Left lung (tissue), 10 donors: Measurements from ENCODE around the gene OPN5. TPM values are rescaled to one million over a fixed set of nuclear protein-coding genes. Genes with fewer than 3 reads are reported as not detected.

Experiments used
- ATAC-seq: fragments of 200-7000 bp; cut with Tn5 transposase; one replicate; pipeline ENCODE4 v1.9.1; 2020; ENCODE audit warnings: moderate library complexity
- DNase-seq, 4 donors: peaks; one replicate each; pipeline ENCODE4 v3.0.0-alpha.2; 2013 to 2020
- H3K27ac ChIP-seq, 2 donors: fragments of 200-600 bp; sonication (generic) in 1 of 2; one replicate each; pipeline versions ENCODE4 v1.5.0 to v1.8.0; 2020 to 2021
- H3K27me3 ChIP-seq, 2 donors: fragments of 200-600 bp; sonication (generic) in 1 of 2; one replicate each; pipeline versions ENCODE4 v1.5.0 to v1.8.0; 2020 to 2021
- H3K36me3 ChIP-seq, 2 donors: fragments of 200-600 bp; sonication (generic) in 1 of 2; one replicate each; pipeline versions ENCODE4 v1.5.0 to v1.8.0; 2020 to 2021
- H3K4me1 ChIP-seq, 2 donors: fragments of 200-600 bp; one replicate each; pipeline ENCODE4 v1.8.0; 2021
- H3K4me3 ChIP-seq, 2 donors: fragments of 200-600 bp; sonication (generic) in 1 of 2; one replicate each; pipeline versions ENCODE4 v1.5.0 to v1.8.0; 2020 to 2021; ENCODE audit warnings: mild to moderate bottlenecking in 1 of 2
- H3K9me3 ChIP-seq, 2 donors: fragments of 200-600 bp; sonication (generic) in 1 of 2; one replicate each; pipeline versions ENCODE4 v1.5.0 to v1.8.0; 2020 to 2021
- intact Hi-C, 2 donors: fragments of 100-400 bp; cut with DNase I; formaldehyde crosslinking; loops; one replicate each; pipeline versions ENCODE4 v1.11.2 to v1.14.2; 2022
- polyA plus RNA-seq, 6 donors: library from polyadenylated mRNA; unstranded; fragments of 120-200 nt; gene quantifications; one replicate each; pipeline ENCODE4 v1.2.1, GENCODE V29; 2013; ENCODE audit not compliant: insufficient read length in 6 of 6
- total RNA-seq, 2 donors: library from RNA; stranded (reverse); fragmentation: NEBNext Ultra II Directional; extraction: Animal tissue kit (Norgen Biotek cat#: 25700); gene quantifications; one replicate each; pipeline ENCODE4 v1.2.1, GENCODE V29; 2021
- TF ChIP-seq, protein P1 (sequence below), 2 donors: fragments of 200-600 bp; sonication (generic) in 1 of 2; IDR thresholded peaks; one replicate each; pipeline versions ENCODE4 v1.5.0 to v1.8.0; 2021; ENCODE audit warnings: antibody characterized with exemption in 2 of 2
- donor health status: DM: no; HTN: yes; CAD: no.
- donor health status: DM: no; HTN: no; CAD: no.

The OPN5 gene
- total and polyA plus RNA-seq, 8 donors: 0.06 TPM; not detected in 5

DNA sequence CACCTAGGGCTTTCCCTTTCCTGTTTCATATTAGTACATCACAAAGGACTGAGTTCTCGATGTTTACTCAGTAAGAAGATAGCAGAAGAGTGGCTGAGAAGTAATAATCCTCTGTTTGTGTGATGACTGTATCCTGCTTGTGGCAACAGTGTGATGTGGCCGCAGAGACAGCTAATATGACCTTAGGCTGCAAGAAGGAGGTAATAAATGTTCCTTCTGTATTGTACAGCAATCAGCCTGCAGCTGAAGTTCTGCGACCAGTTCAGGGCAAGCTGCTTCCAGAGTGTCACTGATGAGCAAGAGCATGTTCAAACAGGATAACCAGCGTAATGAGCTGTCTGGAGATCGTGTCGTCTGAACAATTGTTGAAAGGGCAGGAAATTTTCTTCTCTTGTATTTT is 70.9 kb downstream of the OPN5 start:
- intact Hi-C loops: no loop called here
- TF ChIP-seq, protein P1, sequence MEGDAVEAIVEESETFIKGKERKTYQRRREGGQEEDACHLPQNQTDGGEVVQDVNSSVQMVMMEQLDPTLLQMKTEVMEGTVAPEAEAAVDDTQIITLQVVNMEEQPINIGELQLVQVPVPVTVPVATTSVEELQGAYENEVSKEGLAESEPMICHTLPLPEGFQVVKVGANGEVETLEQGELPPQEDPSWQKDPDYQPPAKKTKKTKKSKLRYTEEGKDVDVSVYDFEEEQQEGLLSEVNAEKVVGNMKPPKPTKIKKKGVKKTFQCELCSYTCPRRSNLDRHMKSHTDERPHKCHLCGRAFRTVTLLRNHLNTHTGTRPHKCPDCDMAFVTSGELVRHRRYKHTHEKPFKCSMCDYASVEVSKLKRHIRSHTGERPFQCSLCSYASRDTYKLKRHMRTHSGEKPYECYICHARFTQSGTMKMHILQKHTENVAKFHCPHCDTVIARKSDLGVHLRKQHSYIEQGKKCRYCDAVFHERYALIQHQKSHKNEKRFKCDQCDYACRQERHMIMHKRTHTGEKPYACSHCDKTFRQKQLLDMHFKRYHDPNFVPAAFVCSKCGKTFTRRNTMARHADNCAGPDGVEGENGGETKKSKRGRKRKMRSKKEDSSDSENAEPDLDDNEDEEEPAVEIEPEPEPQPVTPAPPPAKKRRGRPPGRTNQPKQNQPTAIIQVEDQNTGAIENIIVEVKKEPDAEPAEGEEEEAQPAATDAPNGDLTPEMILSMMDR (IDR thresholded peaks at IDR 0.05): no peak
- DNase-seq (no peak), ATAC-seq (no peak)
- no peak overlapping the region for H3K27ac ChIP-seq
- no peaks in the 10 kb centered on the region for H3K36me3 ChIP-seq
- no peaks in the 10 kb centered on the region for H3K4me1 ChIP-seq
- H3K9me3 ChIP-seq: no peaks in the 10 kb centered on the region
- H3K4me3 ChIP-seq: no peak overlapping the region
- no peaks in the 10 kb centered on the region for H3K27me3 ChIP-seq

DNA sequence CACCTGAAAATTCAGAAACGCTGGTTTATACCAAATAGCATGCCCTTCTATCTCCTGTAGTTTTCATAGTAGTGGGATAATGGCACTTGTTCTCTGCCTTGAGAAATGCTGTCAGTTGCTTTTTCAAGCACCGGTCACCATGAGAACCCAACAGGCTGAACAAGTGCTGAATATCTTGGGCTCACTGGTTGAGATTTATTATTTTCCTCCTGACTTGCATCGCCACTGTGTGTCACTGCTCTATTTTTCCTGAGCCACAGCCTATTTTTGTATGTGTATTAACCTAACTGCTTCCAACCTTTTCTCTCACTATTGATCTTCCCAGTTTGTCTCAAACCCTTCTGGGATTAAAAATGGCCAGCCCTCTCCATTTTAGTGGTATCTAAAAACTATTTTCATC is 71.9 kb downstream of the OPN5 start:
- no peaks in the 10 kb centered on the region for H3K4me1 ChIP-seq
- ATAC-seq (no peak), DNase-seq (no peak)
- no peaks in the 10 kb centered on the region for H3K9me3 ChIP-seq
- H3K27me3 ChIP-seq: no peaks in the 10 kb centered on the region
- no peak overlapping the region for H3K4me3 ChIP-seq
- H3K27ac ChIP-seq: no peak overlapping the region
- TF ChIP-seq, protein P1 (IDR thresholded peaks at IDR 0.05): no peak
- H3K36me3 ChIP-seq: no peaks in the 10 kb centered on the region
- intact Hi-C loops: no loop called here

DNA sequence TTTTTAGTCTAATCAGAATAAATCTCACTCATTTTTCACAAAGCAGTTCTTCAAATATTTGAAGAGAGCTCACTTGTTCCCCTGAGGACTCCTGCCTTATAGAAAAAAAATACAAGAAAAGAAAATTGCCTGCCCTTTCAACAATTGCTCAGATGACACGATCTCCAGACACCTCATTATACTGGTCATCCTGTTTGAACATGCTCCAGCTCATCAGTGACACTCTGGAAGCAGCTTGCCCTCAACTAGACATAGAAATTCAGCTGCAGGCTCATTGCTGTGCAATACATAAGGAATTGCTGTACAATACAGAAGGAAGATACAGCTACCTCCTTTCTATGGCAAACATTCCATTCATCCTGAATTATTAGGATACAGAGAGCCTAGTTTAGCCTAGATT is 73.1 kb downstream of the OPN5 start:
- H3K9me3 ChIP-seq: no peaks in the 10 kb centered on the region
- no peak for DNase-seq
- no peaks in the 10 kb centered on the region for H3K4me1 ChIP-seq
- intact Hi-C loops: no loop called here
- no peak for ATAC-seq
- TF ChIP-seq, protein P1 (IDR thresholded peaks at IDR 0.05): no peak
- no peaks in the 10 kb centered on the region for H3K36me3 ChIP-seq
- H3K27me3 ChIP-seq: no peaks in the 10 kb centered on the region
- no peak overlapping the region for H3K27ac ChIP-seq
- H3K4me3 ChIP-seq: no peak overlapping the region

DNA sequence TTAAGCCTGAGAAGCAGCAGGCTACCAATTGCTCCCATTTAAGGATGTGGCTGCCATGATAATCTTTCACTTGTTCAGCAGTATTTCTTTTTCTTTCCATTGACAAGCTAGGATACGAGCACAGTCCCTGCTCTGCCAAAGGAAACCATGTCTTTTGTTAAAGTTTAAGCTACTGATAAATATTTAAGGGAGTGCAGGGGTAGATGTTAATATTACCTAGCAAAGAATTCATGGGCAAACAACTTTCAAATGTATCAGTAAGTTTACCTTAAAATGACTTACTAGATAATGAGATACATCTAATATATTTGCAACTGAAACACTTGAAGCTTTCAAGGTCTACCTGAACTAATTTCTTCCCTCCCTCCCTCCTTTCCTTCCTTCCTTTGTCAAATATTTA is 77.3 kb downstream of the OPN5 start:
- Histone ChIP-seq H3K4me1 (no peaks in the 10 kb centered on the region), H3K27me3 (no peaks in the 10 kb centered on the region), H3K4me3 (no peak overlapping the region), H3K27ac (no peak overlapping the region), H3K9me3 (no peaks in the 10 kb centered on the region), H3K36me3 (no peaks in the 10 kb centered on the region)
- intact Hi-C loops: no loop called here
- DNase-seq (no peak), ATAC-seq (no peak)
- TF ChIP-seq, protein P1 (IDR thresholded peaks at IDR 0.05): no peak

DNA sequence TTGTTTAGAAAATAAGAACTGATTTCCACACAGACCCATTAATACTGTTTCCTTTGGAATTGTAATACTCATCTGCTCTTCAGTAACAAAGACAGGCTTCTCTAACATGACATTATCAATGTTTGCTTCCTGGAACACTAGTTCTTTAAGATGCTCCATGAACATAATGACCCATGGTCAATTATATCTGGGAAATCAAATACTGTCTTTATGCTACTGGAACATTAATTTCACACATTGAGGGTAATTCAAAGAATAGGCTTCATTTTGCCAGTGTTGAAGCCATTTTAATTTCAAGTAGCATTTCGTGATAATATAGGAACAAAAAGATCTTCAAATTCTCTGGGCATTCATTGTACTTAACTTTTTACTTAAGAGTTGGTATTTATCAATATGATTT is 80.9 kb downstream of the OPN5 start:
- intact Hi-C loops: no loop called here
- no peak for ATAC-seq

More for the DNA sequence above, 80.9 kb downstream of the OPN5 start:
- Histone ChIP-seq H3K9me3 (no peaks in the 10 kb centered on the region), H3K4me1 (no peaks in the 10 kb centered on the region), H3K27ac (no peak overlapping the region), H3K27me3 (no peaks in the 10 kb centered on the region), H3K4me3 (no peak overlapping the region), H3K36me3 (no peaks in the 10 kb centered on the region)
- TF ChIP-seq, protein P1 (IDR thresholded peaks at IDR 0.05): no peak
- DNase-seq: no peak
